ENCODE measurements around the gene WDFY4.

GRCh38 chr10:48900371-48900801 is 215.7 kb downstream of the WDFY4 start:
- TF ChIP-seq CTCF (IDR thresholded peaks at IDR 0.05) (no peak), POLR2A (IDR thresholded peaks at IDR 0.05) (no peak), POLR2AphosphoS5 (IDR thresholded peaks at IDR 0.05; ENCODE audit: insufficient read depth in 1 of 2, low read depth in 1 of 2) (no peak)
